Parathyroid adenoma (tissue), 2 donors: ENCODE results near the gene CNTN2.

Experiments
- H2AFZ ChIP-seq: fragments of 300-600 bp; sonication (generic); one replicate; pipeline ENCODE4 v1.7.0; 2017; ENCODE audit warnings: antibody characterized with exemption, mild to moderate bottlenecking
- H3K27ac ChIP-seq: fragments of 300-600 bp; sonication (generic); one replicate; pipeline ENCODE4 v1.7.0; 2017
- H3K27me3 ChIP-seq: fragments of 300-600 bp; sonication (generic); one replicate; pipeline ENCODE4 v1.7.0; 2017; ENCODE audit warnings: low read length; ENCODE audit not compliant: control insufficient read depth, insufficient read depth
- H3K36me3 ChIP-seq: fragments of 300-600 bp; sonication (generic); one replicate; pipeline ENCODE4 v1.7.0; 2017; ENCODE audit warnings: low read length; ENCODE audit not compliant: control insufficient read depth, insufficient read depth
- H3K4me1 ChIP-seq: fragments of 300-600 bp; sonication (generic); one replicate; pipeline ENCODE4 v1.7.0; 2017; ENCODE audit warnings: control low read depth
- H3K4me2 ChIP-seq: fragments of 300-600 bp; sonication (generic); one replicate; pipeline ENCODE4 v1.7.0; 2017; ENCODE audit warnings: low read length
- H3K4me3 ChIP-seq: fragments of 300-600 bp; sonication (generic); one replicate; pipeline ENCODE4 v1.7.0; 2017; ENCODE audit warnings: low read depth, low read length
- H3K79me2 ChIP-seq: fragments of 300-600 bp; sonication (generic); one replicate; pipeline ENCODE4 v1.7.0; 2017; ENCODE audit warnings: control low read depth
- H3K9ac ChIP-seq: fragments of 300-600 bp; sonication (generic); one replicate; pipeline ENCODE4 v1.7.0; 2017; ENCODE audit warnings: mild to moderate bottlenecking
- H3K9me3 ChIP-seq: fragments of 300-600 bp; sonication (generic); one replicate; pipeline ENCODE4 v1.7.0; 2017; ENCODE audit warnings: low read length; ENCODE audit not compliant: control insufficient read depth
- TF ChIP-seq, protein P1 (sequence below): fragments of 300-600 bp; sonication (generic); IDR thresholded peaks from one replicate; pipeline ENCODE4 v1.7.0; 2017; ENCODE audit warnings: antibody characterized with exemption, mild to moderate bottlenecking
- donor health status: primary hyperparathyroidism.

CNTN2 gene

GRCh38 chr1:205043866-205044265 is 854 bp downstream of the CNTN2 start:
- TF ChIP-seq, protein P1, sequence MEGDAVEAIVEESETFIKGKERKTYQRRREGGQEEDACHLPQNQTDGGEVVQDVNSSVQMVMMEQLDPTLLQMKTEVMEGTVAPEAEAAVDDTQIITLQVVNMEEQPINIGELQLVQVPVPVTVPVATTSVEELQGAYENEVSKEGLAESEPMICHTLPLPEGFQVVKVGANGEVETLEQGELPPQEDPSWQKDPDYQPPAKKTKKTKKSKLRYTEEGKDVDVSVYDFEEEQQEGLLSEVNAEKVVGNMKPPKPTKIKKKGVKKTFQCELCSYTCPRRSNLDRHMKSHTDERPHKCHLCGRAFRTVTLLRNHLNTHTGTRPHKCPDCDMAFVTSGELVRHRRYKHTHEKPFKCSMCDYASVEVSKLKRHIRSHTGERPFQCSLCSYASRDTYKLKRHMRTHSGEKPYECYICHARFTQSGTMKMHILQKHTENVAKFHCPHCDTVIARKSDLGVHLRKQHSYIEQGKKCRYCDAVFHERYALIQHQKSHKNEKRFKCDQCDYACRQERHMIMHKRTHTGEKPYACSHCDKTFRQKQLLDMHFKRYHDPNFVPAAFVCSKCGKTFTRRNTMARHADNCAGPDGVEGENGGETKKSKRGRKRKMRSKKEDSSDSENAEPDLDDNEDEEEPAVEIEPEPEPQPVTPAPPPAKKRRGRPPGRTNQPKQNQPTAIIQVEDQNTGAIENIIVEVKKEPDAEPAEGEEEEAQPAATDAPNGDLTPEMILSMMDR: no peak
- no peaks in the 10 kb centered on the region for H3K79me2 ChIP-seq
- no peaks in the 10 kb centered on the region for H3K9me3 ChIP-seq
- H3K9ac ChIP-seq: no peak overlapping the region
- no peak overlapping the region for H3K4me3 ChIP-seq
- no peak overlapping the region for H3K4me2 ChIP-seq
- H3K36me3 ChIP-seq: no peaks in the 10 kb centered on the region
- H3K27me3 ChIP-seq: peaks cover 5% of the 10 kb centered on the region
- H3K4me1 ChIP-seq: no peaks in the 10 kb centered on the region
- H2AFZ ChIP-seq: no peak overlapping the region
- H3K27ac ChIP-seq: no peak overlapping the region

DNA sequence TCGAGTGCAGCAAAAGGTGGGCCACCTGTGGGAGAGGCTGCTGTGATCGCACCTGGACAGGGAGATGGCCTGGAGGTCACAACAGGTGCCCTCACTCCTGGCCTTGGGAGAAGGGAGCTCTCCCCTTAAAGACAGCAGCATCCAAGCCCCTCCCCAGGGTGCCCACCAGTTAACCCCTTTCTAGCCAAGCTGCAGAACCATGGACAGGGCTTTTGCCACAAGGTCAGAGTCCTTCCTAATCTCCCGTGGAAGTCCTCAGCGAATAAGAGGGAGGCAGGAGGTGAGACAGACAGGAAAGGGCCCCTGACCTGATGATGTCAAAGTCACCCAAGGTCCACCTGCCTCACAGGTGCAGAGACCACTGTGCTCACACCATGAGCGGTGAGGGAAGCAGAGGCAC is 1.7 kb downstream of the CNTN2 start:
- Histone ChIP-seq H3K27me3 (peaks cover 5% of the 10 kb centered on the region), H3K9me3 (no peaks in the 10 kb centered on the region), H2AFZ (no peak overlapping the region), H3K36me3 (no peaks in the 10 kb centered on the region), H3K79me2 (no peaks in the 10 kb centered on the region), H3K4me2 (no peak overlapping the region), H3K4me3 (no peak overlapping the region), H3K9ac (no peak overlapping the region), H3K27ac (no peak overlapping the region), H3K4me1 (no peaks in the 10 kb centered on the region)
- TF ChIP-seq, protein P1: no peak

GRCh38 chr1:205045146-205045545 is 2.1 kb downstream of the CNTN2 start:
- H3K27ac ChIP-seq: no peak overlapping the region
- peaks cover 5% of the 10 kb centered on the region for H3K27me3 ChIP-seq
- H2AFZ ChIP-seq: no peak overlapping the region
- no peaks in the 10 kb centered on the region for H3K36me3 ChIP-seq
- TF ChIP-seq, protein P1: no peak
- H3K79me2 ChIP-seq: no peaks in the 10 kb centered on the region
- H3K9ac ChIP-seq: no peak overlapping the region
- no peaks in the 10 kb centered on the region for H3K9me3 ChIP-seq
- no peak overlapping the region for H3K4me3 ChIP-seq
- H3K4me1 ChIP-seq: no peaks in the 10 kb centered on the region
- H3K4me2 ChIP-seq: no peak overlapping the region

GRCh38 chr1:205046870-205047269 is 3.9 kb downstream of the CNTN2 start:
- peaks cover 5% of the 10 kb centered on the region for H3K27me3 ChIP-seq
- no peaks in the 10 kb centered on the region for H3K9me3 ChIP-seq
- no peak overlapping the region for H3K4me2 ChIP-seq
- no peaks in the 10 kb centered on the region for H3K4me1 ChIP-seq
- H2AFZ ChIP-seq: no peak overlapping the region
- H3K27ac ChIP-seq: no peak overlapping the region
- no peaks in the 10 kb centered on the region for H3K36me3 ChIP-seq
- no peak overlapping the region for H3K9ac ChIP-seq
- H3K4me3 ChIP-seq: no peak overlapping the region
- TF ChIP-seq, protein P1: no peak
- H3K79me2 ChIP-seq: no peaks in the 10 kb centered on the region

DNA sequence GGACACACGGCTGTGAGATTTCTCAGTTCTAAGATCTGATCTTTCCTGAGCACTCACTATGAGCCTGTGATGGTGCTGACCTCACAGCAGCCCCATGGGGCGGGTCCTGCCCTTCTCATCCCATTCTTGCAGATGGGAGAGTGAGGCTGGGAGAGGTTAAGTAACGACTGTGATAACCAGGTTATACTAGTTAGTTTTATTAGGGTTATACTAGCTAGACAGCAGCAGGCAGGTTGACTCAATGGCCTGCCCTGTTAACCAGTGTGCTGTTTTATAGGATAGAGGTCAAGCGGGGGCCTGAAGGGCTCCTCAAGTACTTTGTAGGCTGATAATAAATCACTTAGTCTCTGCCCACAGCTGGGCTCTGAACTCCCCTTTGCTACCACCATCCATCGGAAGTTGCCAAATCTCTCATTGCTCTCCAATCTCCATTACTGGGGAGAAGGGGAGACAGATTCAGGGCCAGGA is 4.8 kb downstream of the CNTN2 start:
- Histone ChIP-seq H3K4me2 (no peak overlapping the region), H3K27me3 (peaks cover 5% of the 10 kb centered on the region), H3K36me3 (no peaks in the 10 kb centered on the region), H3K9me3 (no peaks in the 10 kb centered on the region), H3K4me1 (no peaks in the 10 kb centered on the region), H3K27ac (no peak overlapping the region), H3K4me3 (no peak overlapping the region), H2AFZ (no peak overlapping the region), H3K79me2 (no peaks in the 10 kb centered on the region), H3K9ac (no peak overlapping the region)
- TF ChIP-seq, protein P1: no peak
